ENCODE measurements around the gene TOGARAM2. TPM values are rescaled to one million over a fixed set of nuclear protein-coding genes. Genes with fewer than 3 reads are reported as not detected.

The TOGARAM2 gene
- total and polyA plus RNA-seq, 2 experiments from 2014 or later: 1.8 TPM

DNA sequence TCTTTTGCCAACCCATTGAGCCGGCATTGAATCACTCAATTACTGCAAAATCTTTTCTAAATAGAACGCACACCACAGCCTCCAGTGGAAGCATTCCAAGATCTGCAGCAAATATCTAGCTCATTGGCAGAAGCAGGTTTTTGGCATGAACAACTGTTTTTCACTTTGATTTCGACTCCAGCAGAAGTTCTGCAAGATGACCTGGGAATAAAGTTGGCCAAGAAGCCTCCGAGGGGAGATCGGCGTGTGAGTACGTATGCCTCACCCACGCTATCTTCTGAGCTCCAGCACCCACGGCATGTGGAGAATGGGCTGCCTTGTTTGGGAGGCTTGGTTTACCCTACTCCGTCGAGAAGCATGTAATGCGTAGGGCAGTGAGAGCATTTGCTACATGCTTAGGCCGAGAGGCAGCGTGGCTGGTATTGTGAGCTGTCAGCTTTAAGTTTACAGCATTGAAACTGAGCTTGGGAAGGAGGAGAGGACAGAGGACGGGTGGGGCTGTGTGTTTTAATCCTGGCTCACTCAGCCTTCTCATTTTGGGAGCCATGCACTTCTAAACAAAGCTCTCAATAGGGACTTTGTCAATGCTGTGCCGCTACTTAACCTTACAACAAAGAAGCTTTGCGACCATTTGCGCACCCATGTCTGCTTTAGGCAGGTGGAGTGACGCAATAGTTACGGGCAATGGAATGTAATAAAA is 82.7 kb downstream of the TOGARAM2 start:
- Mint-ChIP-seq H3K4me3 (no peak overlapping the region), H3K36me3 (ENCODE audit: low read depth) (no peaks in the 10 kb centered on the region), H3K4me1 (peaks cover 17% of the 10 kb centered on the region), H3K27ac (no peak overlapping the region), H3K27me3 (ENCODE audit: insufficient read depth, low read depth, poor library complexity) (peaks cover 10% of the 10 kb centered on the region), H3K9me3 (no peaks in the 10 kb centered on the region)
- ATAC-seq (no peak), DNase-seq (ENCODE audit: low spot score) (no peak)
- Histone ChIP-seq H3K9me2 (ENCODE audit: insufficient read depth) (no peaks in the 10 kb centered on the region), H3K79me2 (replicated peaks; ENCODE audit: insufficient read depth) (no peaks in the 10 kb centered on the region), H3F3A (replicated peaks; ENCODE audit: low read depth) (no peaks in the 10 kb centered on the region), H3K27ac (ENCODE audit: low read depth) (no peak overlapping the region), H3K4me3 (no peak overlapping the region), H3K4me2 (no peak overlapping the region), H3K4me1 (ENCODE audit: insufficient read depth) (no peaks in the 10 kb centered on the region; the same call in 1 of the 2 replicates), H3K27me3 (ENCODE audit: insufficient read depth) (no peaks in the 10 kb centered on the region), H2AFZ (peak overlapping the region; percentile 84), H4K20me1 (replicated peaks; ENCODE audit: insufficient read depth) (no peaks in the 10 kb centered on the region), H3K36me3 (ENCODE audit: insufficient read depth) (no peaks in the 10 kb centered on the region)
- no peak for TF ChIP-seq STAT1 (IDR thresholded peaks at IDR 0.05; ENCODE audit: unreplicated experiment)
- no peak for TF ChIP-seq ZNF331 (CRISPR knock-in tag; IDR thresholded peaks at IDR 0.05; ENCODE audit: low read depth)
- TF ChIP-seq, protein P1, sequence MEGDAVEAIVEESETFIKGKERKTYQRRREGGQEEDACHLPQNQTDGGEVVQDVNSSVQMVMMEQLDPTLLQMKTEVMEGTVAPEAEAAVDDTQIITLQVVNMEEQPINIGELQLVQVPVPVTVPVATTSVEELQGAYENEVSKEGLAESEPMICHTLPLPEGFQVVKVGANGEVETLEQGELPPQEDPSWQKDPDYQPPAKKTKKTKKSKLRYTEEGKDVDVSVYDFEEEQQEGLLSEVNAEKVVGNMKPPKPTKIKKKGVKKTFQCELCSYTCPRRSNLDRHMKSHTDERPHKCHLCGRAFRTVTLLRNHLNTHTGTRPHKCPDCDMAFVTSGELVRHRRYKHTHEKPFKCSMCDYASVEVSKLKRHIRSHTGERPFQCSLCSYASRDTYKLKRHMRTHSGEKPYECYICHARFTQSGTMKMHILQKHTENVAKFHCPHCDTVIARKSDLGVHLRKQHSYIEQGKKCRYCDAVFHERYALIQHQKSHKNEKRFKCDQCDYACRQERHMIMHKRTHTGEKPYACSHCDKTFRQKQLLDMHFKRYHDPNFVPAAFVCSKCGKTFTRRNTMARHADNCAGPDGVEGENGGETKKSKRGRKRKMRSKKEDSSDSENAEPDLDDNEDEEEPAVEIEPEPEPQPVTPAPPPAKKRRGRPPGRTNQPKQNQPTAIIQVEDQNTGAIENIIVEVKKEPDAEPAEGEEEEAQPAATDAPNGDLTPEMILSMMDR (conservative IDR thresholded peaks at IDR 0.05; ENCODE audit: low read depth in 2 of 2): no peak
- no peak for TF ChIP-seq EZH2 (IDR thresholded peaks at IDR 0.05; ENCODE audit: low read depth, unreplicated experiment)
- no peak for TF ChIP-seq REST (IDR thresholded peaks at IDR 0.05; ENCODE audit: unreplicated experiment)
- no peak for TF ChIP-seq CREB1 (CRISPR knock-in tag; IDR thresholded peaks at IDR 0.05; ENCODE audit: low read depth)
- no peak for TF ChIP-seq POLR2AphosphoS5 (IDR thresholded peaks at IDR 0.05; ENCODE audit: low read depth)
- TF ChIP-seq ZNF114 (CRISPR knock-in tag; IDR thresholded peaks at IDR 0.05): no peak
- TF ChIP-seq JUNB (IDR thresholded peaks at IDR 0.05; ENCODE audit: unreplicated experiment): no peak
- no peak for TF ChIP-seq NANOG (IDR thresholded peaks at IDR 0.05; ENCODE audit: borderline replicate concordance)
- TF ChIP-seq, protein P2, sequence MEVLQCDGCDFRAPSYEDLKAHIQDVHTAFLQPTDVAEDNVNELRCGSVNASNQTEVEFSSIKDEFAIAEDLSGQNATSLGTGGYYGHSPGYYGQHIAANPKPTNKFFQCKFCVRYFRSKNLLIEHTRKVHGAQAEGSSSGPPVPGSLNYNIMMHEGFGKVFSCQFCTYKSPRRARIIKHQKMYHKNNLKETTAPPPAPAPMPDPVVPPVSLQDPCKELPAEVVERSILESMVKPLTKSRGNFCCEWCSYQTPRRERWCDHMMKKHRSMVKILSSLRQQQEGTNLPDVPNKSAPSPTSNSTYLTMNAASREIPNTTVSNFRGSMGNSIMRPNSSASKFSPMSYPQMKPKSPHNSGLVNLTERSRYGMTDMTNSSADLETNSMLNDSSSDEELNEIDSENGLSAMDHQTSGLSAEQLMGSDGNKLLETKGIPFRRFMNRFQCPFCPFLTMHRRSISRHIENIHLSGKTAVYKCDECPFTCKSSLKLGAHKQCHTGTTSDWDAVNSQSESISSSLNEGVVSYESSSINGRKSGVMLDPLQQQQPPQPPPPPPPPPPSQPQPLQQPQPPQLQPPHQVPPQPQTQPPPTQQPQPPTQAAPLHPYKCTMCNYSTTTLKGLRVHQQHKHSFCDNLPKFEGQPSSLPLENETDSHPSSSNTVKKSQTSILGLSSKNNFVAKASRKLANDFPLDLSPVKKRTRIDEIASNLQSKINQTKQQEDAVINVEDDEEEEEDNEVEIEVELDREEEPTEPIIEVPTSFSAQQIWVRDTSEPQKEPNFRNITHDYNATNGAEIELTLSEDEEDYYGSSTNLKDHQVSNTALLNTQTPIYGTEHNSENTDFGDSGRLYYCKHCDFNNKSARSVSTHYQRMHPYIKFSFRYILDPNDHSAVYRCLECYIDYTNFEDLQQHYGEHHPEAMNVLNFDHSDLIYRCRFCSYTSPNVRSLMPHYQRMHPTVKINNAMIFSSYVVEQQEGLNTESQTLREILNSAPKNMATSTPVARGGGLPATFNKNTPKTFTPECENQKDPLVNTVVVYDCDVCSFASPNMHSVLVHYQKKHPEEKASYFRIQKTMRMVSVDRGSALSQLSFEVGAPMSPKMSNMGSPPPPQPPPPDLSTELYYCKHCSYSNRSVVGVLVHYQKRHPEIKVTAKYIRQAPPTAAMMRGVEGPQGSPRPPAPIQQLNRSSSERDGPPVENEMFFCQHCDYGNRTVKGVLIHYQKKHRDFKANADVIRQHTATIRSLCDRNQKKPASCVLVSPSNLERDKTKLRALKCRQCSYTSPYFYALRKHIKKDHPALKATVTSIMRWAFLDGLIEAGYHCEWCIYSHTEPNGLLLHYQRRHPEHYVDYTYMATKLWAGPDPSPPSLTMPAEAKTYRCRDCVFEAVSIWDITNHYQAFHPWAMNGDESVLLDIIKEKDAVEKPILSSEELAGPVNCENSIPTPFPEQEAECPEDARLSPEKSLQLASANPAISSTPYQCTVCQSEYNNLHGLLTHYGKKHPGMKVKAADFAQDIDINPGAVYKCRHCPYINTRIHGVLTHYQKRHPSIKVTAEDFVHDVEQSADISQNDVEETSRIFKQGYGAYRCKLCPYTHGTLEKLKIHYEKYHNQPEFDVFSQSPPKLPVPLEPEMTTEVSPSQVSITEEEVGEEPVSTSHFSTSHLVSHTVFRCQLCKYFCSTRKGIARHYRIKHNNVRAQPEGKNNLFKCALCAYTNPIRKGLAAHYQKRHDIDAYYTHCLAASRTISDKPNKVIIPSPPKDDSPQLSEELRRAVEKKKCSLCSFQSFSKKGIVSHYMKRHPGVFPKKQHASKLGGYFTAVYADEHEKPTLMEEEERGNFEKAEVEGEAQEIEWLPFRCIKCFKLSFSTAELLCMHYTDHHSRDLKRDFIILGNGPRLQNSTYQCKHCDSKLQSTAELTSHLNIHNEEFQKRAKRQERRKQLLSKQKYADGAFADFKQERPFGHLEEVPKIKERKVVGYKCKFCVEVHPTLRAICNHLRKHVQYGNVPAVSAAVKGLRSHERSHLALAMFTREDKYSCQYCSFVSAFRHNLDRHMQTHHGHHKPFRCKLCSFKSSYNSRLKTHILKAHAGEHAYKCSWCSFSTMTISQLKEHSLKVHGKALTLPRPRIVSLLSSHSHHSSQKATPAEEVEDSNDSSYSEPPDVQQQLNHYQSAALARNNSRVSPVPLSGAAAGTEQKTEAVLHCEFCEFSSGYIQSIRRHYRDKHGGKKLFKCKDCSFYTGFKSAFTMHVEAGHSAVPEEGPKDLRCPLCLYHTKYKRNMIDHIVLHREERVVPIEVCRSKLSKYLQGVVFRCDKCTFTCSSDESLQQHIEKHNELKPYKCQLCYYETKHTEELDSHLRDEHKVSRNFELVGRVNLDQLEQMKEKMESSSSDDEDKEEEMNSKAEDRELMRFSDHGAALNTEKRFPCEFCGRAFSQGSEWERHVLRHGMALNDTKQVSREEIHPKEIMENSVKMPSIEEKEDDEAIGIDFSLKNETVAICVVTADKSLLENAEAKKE (CRISPR knock-in tag; IDR thresholded peaks at IDR 0.05): no peak
- TF ChIP-seq, protein P3, sequence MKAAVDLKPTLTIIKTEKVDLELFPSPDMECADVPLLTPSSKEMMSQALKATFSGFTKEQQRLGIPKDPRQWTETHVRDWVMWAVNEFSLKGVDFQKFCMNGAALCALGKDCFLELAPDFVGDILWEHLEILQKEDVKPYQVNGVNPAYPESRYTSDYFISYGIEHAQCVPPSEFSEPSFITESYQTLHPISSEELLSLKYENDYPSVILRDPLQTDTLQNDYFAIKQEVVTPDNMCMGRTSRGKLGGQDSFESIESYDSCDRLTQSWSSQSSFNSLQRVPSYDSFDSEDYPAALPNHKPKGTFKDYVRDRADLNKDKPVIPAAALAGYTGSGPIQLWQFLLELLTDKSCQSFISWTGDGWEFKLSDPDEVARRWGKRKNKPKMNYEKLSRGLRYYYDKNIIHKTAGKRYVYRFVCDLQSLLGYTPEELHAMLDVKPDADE (IDR thresholded peaks at IDR 0.05): no peak
- TF ChIP-seq EZH2phosphoT487 (IDR thresholded peaks at IDR 0.05; ENCODE audit: unreplicated experiment): no peak

Measured in GM23338 (cell line).